Breast epithelium (tissue), 3 donors: ENCODE results near the gene COX20.

ENCODE experiments used
- CTCF ChIP-seq, 3 donors: fragments of 450-650 bp; IDR thresholded peaks; one replicate each; pipeline ENCODE4 v1.5.1; 2016 to 2017; ENCODE audit warnings: antibody characterized with exemption in 3 of 3, mild to moderate bottlenecking in 3 of 3, moderate library complexity in 3 of 3
- POLR2AphosphoS5 ChIP-seq, 3 donors: sonication (generic); formaldehyde crosslinking; IDR thresholded peaks; one replicate each; pipeline ENCODE4 v1.6.1; 2017; ENCODE audit warnings: antibody characterized with exemption in 3 of 3

DNA sequence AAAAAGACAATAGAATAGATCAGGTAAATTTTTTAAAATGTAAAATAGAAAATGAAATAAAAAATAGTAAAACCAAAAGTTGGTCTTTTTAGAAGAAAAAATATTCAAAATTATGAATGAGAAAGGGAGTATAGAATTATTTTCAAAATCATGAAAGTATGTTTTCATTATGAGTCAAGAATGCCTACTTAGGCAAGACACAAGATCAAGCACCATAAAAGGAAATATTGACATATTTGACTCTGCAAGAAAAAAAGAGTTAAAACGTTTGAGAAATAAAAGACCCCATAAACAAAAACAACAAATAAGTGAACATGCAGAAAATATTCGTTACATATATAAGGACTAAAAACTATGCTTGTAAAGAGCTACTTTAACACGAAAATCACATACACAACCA lies 4.8 kb upstream of the COX20 start:
- TF ChIP-seq CTCF (IDR thresholded peaks at IDR 0.05) (no peak), POLR2AphosphoS5 (IDR thresholded peaks at IDR 0.05) (no peak)
